Adrenal gland (tissue), 5 donors: ENCODE results near the gene PPIF.

ENCODE experiments used
- CTCF ChIP-seq, 6 experiments: fragments of 450-650 bp in 4 of 6; fragments of 200-600 bp in 2 of 6; sonication (generic) in 1 of 6; IDR thresholded peaks; 1 replicate in 5 of 6; 2 replicates in 1 of 6; pipeline versions ENCODE4 v1.5.1 to v1.8.0; 2016 to 2021; ENCODE audit warnings: antibody characterized with exemption in 6 of 6, mild to moderate bottlenecking in 2 of 6, moderate library complexity in 1 of 6
- POLR2A ChIP-seq, 2 donors: fragments of 450-650 bp; IDR thresholded peaks; one replicate each; pipeline ENCODE4 v1.6.1; 2017; ENCODE audit warnings: antibody characterized with exemption in 2 of 2, mild to moderate bottlenecking in 2 of 2, moderate library complexity in 1 of 2
- donor health status: DM: no; HTN: no; CAD: no.

GRCh38 chr10:79378647-79379511, 31.6 kb downstream of the PPIF start:
- TF ChIP-seq CTCF (IDR thresholded peaks at IDR 0.05) (no peak), POLR2A (IDR thresholded peaks at IDR 0.05) (no peak)
